Measurements from ENCODE around the gene HTR3C.
"Not testable (repeated sequence)": the region's sequence is repeated elsewhere in the genome, so short reads cannot be mapped to it uniquely, and the experiment has no call there.

The HTR3C gene

GRCh38 chr3:184052767-184053166, at the start of gene HTR3C:
Gene HTR3C (plus strand): TSS chr3:184053047. CDS start chr3:184053081, 34 bp downstream.
- Histone ChIP-seq H3K36me3 (ENCODE audit: control insufficient read depth in 5 of 5, insufficient read depth in 5 of 5, low read length in 5 of 5) (no peaks in the 10 kb centered on the region), H3K9me3 (ENCODE audit: control insufficient read depth in 5 of 5, low read length in 5 of 5) (no peaks in the 10 kb centered on the region), H3K4me3 (ENCODE audit: low read depth in 1 of 5, low read length in 5 of 5) (no peak within 1 kb of the TSS), H3K27ac (ENCODE audit: low read depth, low read length) (no peak within 1 kb of the TSS), H3K27me3 (ENCODE audit: control insufficient read depth in 5 of 5, insufficient read depth in 4 of 5, low read length in 5 of 5) (peaks cover 0 to 4% (median 0%) of the 10 kb centered on the region in 5 donors), H3K9ac (ENCODE audit: low read length in 5 of 5) (no peak within 1 kb of the TSS), H3K4me1 (ENCODE audit: control insufficient read depth in 5 of 5, insufficient read depth in 5 of 5, low read length in 5 of 5) (no peaks in the 10 kb centered on the region)

GRCh38 chr3:184003187-184003967, 49.5 kb upstream of the HTR3C start:
- no peak overlapping the region for H3K27ac ChIP-seq (ENCODE audit: low read depth, low read length)
- H3K4me3 ChIP-seq (ENCODE audit: low read depth in 1 of 5, low read length in 5 of 5): no peak overlapping the region
- no peaks in the 10 kb centered on the region for H3K27me3 ChIP-seq (ENCODE audit: control insufficient read depth in 5 of 5, insufficient read depth in 4 of 5, low read length in 5 of 5)
- H3K9me3 ChIP-seq (ENCODE audit: control insufficient read depth in 5 of 5, low read length in 5 of 5): no peaks in the 10 kb centered on the region
- H3K9ac ChIP-seq (ENCODE audit: low read length in 5 of 5): peak overlapping the region in 1 of 5 donors; percentile 35
- no peaks in the 10 kb centered on the region for H3K36me3 ChIP-seq (ENCODE audit: control insufficient read depth in 5 of 5, insufficient read depth in 5 of 5, low read length in 5 of 5)
- peaks cover 4 to 32% (median 25%) of the 10 kb centered on the region in 5 donors for H3K4me1 ChIP-seq (ENCODE audit: control insufficient read depth in 5 of 5, insufficient read depth in 5 of 5, low read length in 5 of 5)

GRCh38 chr3:184004476-184004875, 48.4 kb upstream of the HTR3C start:
- no peak overlapping the region for H3K27ac ChIP-seq (ENCODE audit: low read depth, low read length)
- no peak overlapping the region for H3K4me3 ChIP-seq (ENCODE audit: low read depth in 1 of 5, low read length in 5 of 5)
- no peaks in the 10 kb centered on the region for H3K9me3 ChIP-seq (ENCODE audit: control insufficient read depth in 5 of 5, low read length in 5 of 5)
- H3K4me1 ChIP-seq (ENCODE audit: control insufficient read depth in 5 of 5, insufficient read depth in 5 of 5, low read length in 5 of 5): peaks cover 4 to 32% (median 25%) of the 10 kb centered on the region in 5 donors
- no peaks in the 10 kb centered on the region for H3K27me3 ChIP-seq (ENCODE audit: control insufficient read depth in 5 of 5, insufficient read depth in 4 of 5, low read length in 5 of 5)
- H3K9ac ChIP-seq (ENCODE audit: low read length in 5 of 5): peak overlapping the region in 1 of 5 donors; percentile 35
- peaks cover 0 to 5% (median 4%) of the 10 kb centered on the region in 5 donors for H3K36me3 ChIP-seq (ENCODE audit: control insufficient read depth in 5 of 5, insufficient read depth in 5 of 5, low read length in 5 of 5)

- H3K27me3 ChIP-seq (ENCODE audit: control insufficient read depth in 5 of 5, insufficient read depth in 4 of 5, low read length in 5 of 5): no peaks in the 10 kb centered on the region
- H3K9ac ChIP-seq (ENCODE audit: low read length in 5 of 5): peak overlapping the region in 1 of 5 donors; percentile 45
- no peaks in the 10 kb centered on the region for H3K9me3 ChIP-seq (ENCODE audit: control insufficient read depth in 5 of 5, low read length in 5 of 5)
- peaks cover 0 to 8% (median 4%) of the 10 kb centered on the region in 5 donors for H3K36me3 ChIP-seq (ENCODE audit: control insufficient read depth in 5 of 5, insufficient read depth in 5 of 5, low read length in 5 of 5)
- peak overlapping the region; percentile 30 to 64 (median 57) for H3K4me3 ChIP-seq (ENCODE audit: low read depth in 1 of 5, low read length in 5 of 5)
- peaks cover 4 to 32% (median 25%) of the 10 kb centered on the region in 5 donors for H3K4me1 ChIP-seq (ENCODE audit: control insufficient read depth in 5 of 5, insufficient read depth in 5 of 5, low read length in 5 of 5)
- H3K27ac ChIP-seq (ENCODE audit: low read depth, low read length): no peak overlapping the region
Measured at GRCh38 chr3:184005941-184006507, 46.8 kb upstream of the HTR3C start.

GRCh38 chr3:184007143-184007813, 45.6 kb upstream of the HTR3C start:
- not testable (repeated sequence) for H3K27me3 ChIP-seq (ENCODE audit: control insufficient read depth in 5 of 5, insufficient read depth in 4 of 5, low read length in 5 of 5); H3K27ac ChIP-seq (ENCODE audit: low read depth, low read length); H3K9ac ChIP-seq (ENCODE audit: low read length in 5 of 5); H3K9me3 ChIP-seq (ENCODE audit: control insufficient read depth in 5 of 5, low read length in 5 of 5); H3K4me3 ChIP-seq (ENCODE audit: low read depth in 1 of 5, low read length in 5 of 5)
- H3K36me3 ChIP-seq (ENCODE audit: control insufficient read depth in 5 of 5, insufficient read depth in 5 of 5, low read length in 5 of 5): peaks cover 0 to 17% (median 7%) of the 10 kb centered on the region in 5 donors
- peaks cover 4 to 26% (median 24%) of the 10 kb centered on the region in 5 donors for H3K4me1 ChIP-seq (ENCODE audit: control insufficient read depth in 5 of 5, insufficient read depth in 5 of 5, low read length in 5 of 5)

GRCh38 chr3:184008161-184008560, 44.7 kb upstream of the HTR3C start:
- Histone ChIP-seq H3K4me1 (ENCODE audit: control insufficient read depth in 5 of 5, insufficient read depth in 5 of 5, low read length in 5 of 5) (peaks cover 4 to 26% (median 24%) of the 10 kb centered on the region in 5 donors), H3K9me3 (ENCODE audit: control insufficient read depth in 5 of 5, low read length in 5 of 5) (no peaks in the 10 kb centered on the region), H3K27ac (ENCODE audit: low read depth, low read length) (no peak overlapping the region), H3K9ac (ENCODE audit: low read length in 5 of 5) (no peak overlapping the region), H3K36me3 (ENCODE audit: control insufficient read depth in 5 of 5, insufficient read depth in 5 of 5, low read length in 5 of 5) (peaks cover 0 to 22% (median 13%) of the 10 kb centered on the region in 5 donors), H3K27me3 (ENCODE audit: control insufficient read depth in 5 of 5, insufficient read depth in 4 of 5, low read length in 5 of 5) (no peaks in the 10 kb centered on the region), H3K4me3 (ENCODE audit: low read depth in 1 of 5, low read length in 5 of 5) (no peak overlapping the region)

- Histone ChIP-seq H3K9me3 (ENCODE audit: control insufficient read depth in 5 of 5, low read length in 5 of 5) (no peaks in the 10 kb centered on the region), H3K4me3 (ENCODE audit: low read depth in 1 of 5, low read length in 5 of 5) (no peak overlapping the region), H3K4me1 (ENCODE audit: control insufficient read depth in 5 of 5, insufficient read depth in 5 of 5, low read length in 5 of 5) (peaks cover 0 to 12% (median 7%) of the 10 kb centered on the region in 5 donors), H3K36me3 (ENCODE audit: control insufficient read depth in 5 of 5, insufficient read depth in 5 of 5, low read length in 5 of 5) (peaks cover 3 to 25% (median 17%) of the 10 kb centered on the region in 5 donors), H3K9ac (ENCODE audit: low read length in 5 of 5) (no peak overlapping the region), H3K27ac (ENCODE audit: low read depth, low read length) (no peak overlapping the region), H3K27me3 (ENCODE audit: control insufficient read depth in 5 of 5, insufficient read depth in 4 of 5, low read length in 5 of 5) (no peaks in the 10 kb centered on the region)
Measured at GRCh38 chr3:184011230-184011876, 41.5 kb upstream of the HTR3C start.

GRCh38 chr3:184011937-184012889, 40.6 kb upstream of the HTR3C start:
- no peak overlapping the region for H3K9ac ChIP-seq (ENCODE audit: low read length in 5 of 5)

More at GRCh38 chr3:184011937-184012889, 40.6 kb upstream of the HTR3C start:
- Histone ChIP-seq H3K4me3 (ENCODE audit: low read depth in 1 of 5, low read length in 5 of 5) (no peak overlapping the region), H3K36me3 (ENCODE audit: control insufficient read depth in 5 of 5, insufficient read depth in 5 of 5, low read length in 5 of 5) (peaks cover 3 to 25% (median 17%) of the 10 kb centered on the region in 5 donors), H3K27me3 (ENCODE audit: control insufficient read depth in 5 of 5, insufficient read depth in 4 of 5, low read length in 5 of 5) (no peaks in the 10 kb centered on the region), H3K9me3 (ENCODE audit: control insufficient read depth in 5 of 5, low read length in 5 of 5) (no peaks in the 10 kb centered on the region), H3K27ac (ENCODE audit: low read depth, low read length) (no peak overlapping the region), H3K4me1 (ENCODE audit: control insufficient read depth in 5 of 5, insufficient read depth in 5 of 5, low read length in 5 of 5) (peaks cover 5 to 19% (median 12%) of the 10 kb centered on the region in 5 donors)
